Smooth muscle cell (in vitro differentiated cells): ENCODE results near the gene KLHL8. TPM values are rescaled to one million over a fixed set of nuclear protein-coding genes. Genes with fewer than 3 reads are reported as not detected.

ENCODE experiments used
- DNase-seq: peaks from one replicate; lab custom pipeline; 2025; ENCODE audit not compliant: unreplicated experiment; lab: John Stamatoyannopoulos, UW
- H2AFZ ChIP-seq: fragments of 200-600 bp; sonication (generic); 2 replicates; pipeline ENCODE4 v1.6.0; 2016; ENCODE audit warnings: antibody characterized with exemption, low read depth, mild to moderate bottlenecking
- H3F3A ChIP-seq: fragments of 200-600 bp; sonication (generic); 2 replicates; pipeline ENCODE4 v1.6.0; 2017; ENCODE audit warnings: antibody characterized with exemption, low read depth
- H3K27ac ChIP-seq: fragments of 200-600 bp; sonication (generic); 2 replicates; pipeline ENCODE4 v1.5.1; 2016; ENCODE audit warnings: low read depth, mild to moderate bottlenecking
- H3K27me3 ChIP-seq: fragments of 200-600 bp; sonication (generic); 2 replicates; pipeline ENCODE4 v1.6.1; 2016; ENCODE audit warnings: low read depth, mild to moderate bottlenecking
- H3K36me3 ChIP-seq: fragments of 200-600 bp; sonication (generic); 2 replicates; pipeline ENCODE4 v1.5.1; 2016; ENCODE audit warnings: low read depth
- H3K4me1 ChIP-seq: fragments of 200-600 bp; sonication (generic); 2 replicates; pipeline ENCODE4 v1.5.1; 2016; ENCODE audit warnings: low read depth
- H3K4me2 ChIP-seq: fragments of 200-600 bp; sonication (generic); 2 replicates; pipeline ENCODE4 v1.6.0; 2016; ENCODE audit warnings: mild to moderate bottlenecking
- H3K4me3 ChIP-seq: fragments of 200-600 bp; sonication (generic); 2 replicates; pipeline ENCODE4 v1.5.1; 2016; ENCODE audit warnings: mild to moderate bottlenecking
- H3K79me2 ChIP-seq: fragments of 200-600 bp; sonication (generic); 2 replicates; pipeline ENCODE4 v1.6.0; 2016; ENCODE audit warnings: low read depth, mild to moderate bottlenecking
- H3K9ac ChIP-seq: fragments of 200-600 bp; sonication (generic); 2 replicates; pipeline ENCODE4 v1.6.0; 2016; ENCODE audit warnings: low read depth
- H3K9me3 ChIP-seq: fragments of 200-600 bp; sonication (generic); replicated peaks from 2 replicates; pipeline ENCODE4 v1.5.1; 2016; ENCODE audit warnings: low read depth
- H4K20me1 ChIP-seq: fragments of 200-600 bp; sonication (generic); 2 replicates; pipeline ENCODE4 v1.6.0; 2016; ENCODE audit warnings: low read depth
- WGBS: methylation state at CpG from one replicate; pipeline ENCODE4 v1.1.7; 2016; ENCODE audit warnings: low lambda C conversion rate; 5-methylcytosine and 5-hydroxymethylcytosine counted together
- polyA plus RNA-seq: library from polyadenylated mRNA; unstranded; fragments of >200 nt; fragmentation: Nextera tagmentation; extraction: Ambion mirVana; gene quantifications from 2 replicates; pipeline ENCODE4 v1.2.1, GENCODE V29; 2016
- total RNA-seq: library from RNA; depleted of rRNA; stranded (reverse); fragments of >200 nt; gene quantifications from 2 replicates; pipeline ENCODE4 v1.2.3, GENCODE V29; 2014
- TF ChIP-seq, protein P1 (sequence below): fragments of 200-600 bp; sonication (generic); IDR thresholded peaks from 2 replicates; pipeline ENCODE4 v1.5.1; 2017; ENCODE audit warnings: borderline replicate concordance, mild to moderate bottlenecking, antibody characterized with exemption; ENCODE audit not compliant: insufficient read depth, poor library complexity, severe bottlenecking

The KLHL8 gene
- total and polyA plus RNA-seq, 2 experiments from 2014 or later: 6.3 to 8.8 TPM

DNA sequence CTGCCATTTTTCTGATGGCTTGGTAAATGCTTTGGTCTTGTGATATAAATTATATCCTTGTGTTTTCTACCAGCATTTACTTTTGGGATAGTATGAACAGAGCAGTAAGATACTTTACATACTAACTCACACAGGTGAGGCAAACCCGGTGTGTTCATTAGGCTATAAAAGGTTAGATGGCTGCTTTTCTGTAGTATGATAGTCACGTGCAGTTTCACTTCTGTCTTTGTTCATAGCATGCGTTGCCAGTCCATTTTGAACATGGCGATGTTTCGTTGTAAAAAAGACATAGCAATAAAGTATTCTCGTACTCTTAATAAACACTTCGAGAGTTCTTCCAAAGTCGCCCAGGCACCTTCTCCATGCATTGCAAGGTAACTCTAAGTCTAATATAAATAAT lies 88.4 kb downstream of the KLHL8 start:
- no peaks in the 10 kb centered on the region for H3K9me3 ChIP-seq
- no peaks in the 10 kb centered on the region for H4K20me1 ChIP-seq
- H3K79me2 ChIP-seq: no peaks in the 10 kb centered on the region
- H3K9ac ChIP-seq: no peak overlapping the region
- no peak overlapping the region for H3K4me3 ChIP-seq
- no peaks in the 10 kb centered on the region for H3K27me3 ChIP-seq
- H3K27ac ChIP-seq: no peak overlapping the region
- H3K36me3 ChIP-seq: no peaks in the 10 kb centered on the region
- no peaks in the 10 kb centered on the region for H3F3A ChIP-seq
- no peaks in the 10 kb centered on the region for H3K4me1 ChIP-seq
- WGBS: 99% methylated on average over 8 of the region's 8 CpGs
- TF ChIP-seq, protein P1, sequence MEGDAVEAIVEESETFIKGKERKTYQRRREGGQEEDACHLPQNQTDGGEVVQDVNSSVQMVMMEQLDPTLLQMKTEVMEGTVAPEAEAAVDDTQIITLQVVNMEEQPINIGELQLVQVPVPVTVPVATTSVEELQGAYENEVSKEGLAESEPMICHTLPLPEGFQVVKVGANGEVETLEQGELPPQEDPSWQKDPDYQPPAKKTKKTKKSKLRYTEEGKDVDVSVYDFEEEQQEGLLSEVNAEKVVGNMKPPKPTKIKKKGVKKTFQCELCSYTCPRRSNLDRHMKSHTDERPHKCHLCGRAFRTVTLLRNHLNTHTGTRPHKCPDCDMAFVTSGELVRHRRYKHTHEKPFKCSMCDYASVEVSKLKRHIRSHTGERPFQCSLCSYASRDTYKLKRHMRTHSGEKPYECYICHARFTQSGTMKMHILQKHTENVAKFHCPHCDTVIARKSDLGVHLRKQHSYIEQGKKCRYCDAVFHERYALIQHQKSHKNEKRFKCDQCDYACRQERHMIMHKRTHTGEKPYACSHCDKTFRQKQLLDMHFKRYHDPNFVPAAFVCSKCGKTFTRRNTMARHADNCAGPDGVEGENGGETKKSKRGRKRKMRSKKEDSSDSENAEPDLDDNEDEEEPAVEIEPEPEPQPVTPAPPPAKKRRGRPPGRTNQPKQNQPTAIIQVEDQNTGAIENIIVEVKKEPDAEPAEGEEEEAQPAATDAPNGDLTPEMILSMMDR: no peak
- H2AFZ ChIP-seq: no peak overlapping the region
- H3K4me2 ChIP-seq: no peak overlapping the region
- no peak for DNase-seq

DNA sequence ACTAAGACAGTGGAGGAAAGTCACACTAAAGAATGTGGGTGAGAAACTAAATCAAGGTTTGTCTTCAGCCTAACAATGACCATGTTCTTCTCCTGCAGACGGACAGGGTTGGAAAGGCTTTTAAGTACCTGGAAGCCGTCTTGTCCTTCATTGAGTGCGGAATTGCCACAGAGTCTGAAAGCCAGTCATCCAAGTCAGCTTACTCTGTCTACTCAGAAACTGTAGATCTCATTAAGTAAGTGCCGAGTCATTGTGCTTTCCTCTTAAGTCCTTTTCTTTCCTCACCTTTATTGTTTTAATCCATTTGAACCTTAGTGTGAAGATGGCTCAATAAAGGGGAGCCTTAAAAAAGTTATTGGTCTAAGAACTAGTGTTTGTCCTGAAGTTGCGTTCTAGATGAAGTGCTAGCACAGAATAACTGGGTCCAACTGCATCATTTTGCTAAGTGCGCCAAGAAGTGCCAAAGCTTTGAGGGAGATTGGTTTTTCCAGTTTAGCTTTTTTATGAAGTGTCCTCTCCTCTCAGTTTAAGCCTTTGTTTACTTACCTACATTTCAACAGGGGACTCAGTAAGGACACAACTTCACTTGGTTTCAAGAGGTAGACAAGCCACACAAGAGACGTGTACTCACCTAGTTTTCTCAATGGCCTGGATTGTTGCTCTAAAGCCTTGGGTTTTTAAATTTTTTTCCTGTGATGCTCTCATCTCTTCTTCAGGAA lies 89.3 kb downstream of the KLHL8 start:
- TF ChIP-seq, protein P1: no peak
- Histone ChIP-seq H3K4me3 (no peak overlapping the region), H3K4me1 (no peaks in the 10 kb centered on the region), H2AFZ (no peak overlapping the region), H3K27me3 (no peaks in the 10 kb centered on the region), H4K20me1 (no peaks in the 10 kb centered on the region), H3K36me3 (no peaks in the 10 kb centered on the region), H3K79me2 (no peaks in the 10 kb centered on the region), H3K9ac (no peak overlapping the region), H3F3A (no peaks in the 10 kb centered on the region), H3K9me3 (no peaks in the 10 kb centered on the region), H3K27ac (no peak overlapping the region), H3K4me2 (no peak overlapping the region)
- no peak for DNase-seq
- 85% methylated on average over 7 of the region's 7 CpGs for WGBS

DNA sequence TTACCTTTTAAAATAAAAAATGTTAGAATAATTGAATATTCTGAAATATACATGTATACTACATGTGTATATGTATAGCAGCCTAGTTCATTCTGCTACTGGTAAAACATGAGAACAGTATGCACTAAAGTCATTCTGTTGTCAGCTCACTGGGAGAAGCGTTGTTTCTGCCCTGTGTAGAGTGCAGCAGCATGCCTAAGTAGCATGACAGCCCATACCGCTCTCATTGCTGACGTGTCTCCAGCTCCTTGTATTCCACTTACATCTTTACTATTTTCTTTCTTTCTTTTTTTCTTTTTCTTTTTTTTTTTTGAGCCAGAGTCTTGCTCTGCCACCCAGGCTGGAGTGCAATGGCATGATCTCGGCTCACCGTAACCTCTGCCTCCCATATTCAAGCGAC lies 90.7 kb downstream of the KLHL8 start:
- no peaks in the 10 kb centered on the region for H3K27me3 ChIP-seq
- H3K79me2 ChIP-seq: no peaks in the 10 kb centered on the region
- no peaks in the 10 kb centered on the region for H3F3A ChIP-seq
- no peak overlapping the region for H3K4me2 ChIP-seq
- no peak overlapping the region for H3K4me3 ChIP-seq
- peaks cover 10% of the 10 kb centered on the region for H3K36me3 ChIP-seq
- H3K4me1 ChIP-seq: no peaks in the 10 kb centered on the region
- no peak overlapping the region for H3K27ac ChIP-seq
- no peak for DNase-seq
- 96% methylated on average over 6 of the region's 6 CpGs for WGBS
- no peak overlapping the region for H2AFZ ChIP-seq
- H3K9me3 ChIP-seq: no peaks in the 10 kb centered on the region
- no peak overlapping the region for H3K9ac ChIP-seq
- TF ChIP-seq, protein P1: no peak
- H4K20me1 ChIP-seq: no peaks in the 10 kb centered on the region
